IPS-18a (cell line): ENCODE results near the gene REXO5.
"Not testable (repeated sequence)": the region's sequence is repeated elsewhere in the genome, so short reads cannot be mapped to it uniquely, and the experiment has no call there.

Source experiments
- H3K27ac ChIP-seq: one replicate; pipeline ENCODE4 v1.5.1; 2013; ENCODE audit warnings: low read length
- H3K27me3 ChIP-seq: one replicate; pipeline ENCODE4 v1.6.1; 2013; ENCODE audit warnings: mild to moderate bottlenecking, low read length; ENCODE audit not compliant: control insufficient read depth, insufficient read depth
- H3K36me3 ChIP-seq: one replicate; pipeline ENCODE4 v1.6.1; 2013; ENCODE audit warnings: low read depth, low read length; ENCODE audit not compliant: control insufficient read depth
- H3K4me1 ChIP-seq: one replicate; pipeline ENCODE4 v1.6.1; 2013; ENCODE audit warnings: low read depth, low read length; ENCODE audit not compliant: control insufficient read depth
- H3K4me3 ChIP-seq: one replicate; pipeline ENCODE4 v1.5.1; 2013; ENCODE audit warnings: low read length
- H3K9ac ChIP-seq: one replicate; pipeline ENCODE4 v1.6.1; 2013; ENCODE audit warnings: mild to moderate bottlenecking, low read length, moderate library complexity
- H3K9me3 ChIP-seq: one replicate; pipeline ENCODE4 v1.6.1; 2013; ENCODE audit warnings: low read depth, low read length; ENCODE audit not compliant: control insufficient read depth

Gene REXO5

GRCh38 chr16:20806168-20807050 lies at the start of gene REXO5, which contains the start of gene ERI2:
Gene REXO5 (plus strand): TSS chr16:20806527. CDS start chr16:20806954, 427 bp downstream.
Gene ERI2 (minus strand): TSS chr16:20806472. CDS start chr16:20806430, 42 bp downstream.
- no peaks in the 10 kb centered on the region for H3K36me3 ChIP-seq
- no peaks in the 10 kb centered on the region for H3K4me1 ChIP-seq
- peak within 1 kb of the TSS; percentile 69 for H3K27ac ChIP-seq
- H3K9ac ChIP-seq: peak within 1 kb of the TSS; percentile 92
- H3K4me3 ChIP-seq: peak within 1 kb of the TSS; percentile 89
- H3K9me3 ChIP-seq: no peaks in the 10 kb centered on the region
- H3K27me3 ChIP-seq: no peaks in the 10 kb centered on the region

- H3K4me1 ChIP-seq: no peaks in the 10 kb centered on the region
- H3K9ac ChIP-seq: no peak overlapping the region
- H3K9me3 ChIP-seq: no peaks in the 10 kb centered on the region
- no peak overlapping the region for H3K4me3 ChIP-seq
- no peaks in the 10 kb centered on the region for H3K27me3 ChIP-seq
- H3K27ac ChIP-seq: no peak overlapping the region
- H3K36me3 ChIP-seq: no peaks in the 10 kb centered on the region
Measured at GRCh38 chr16:20760346-20760745, 46.0 kb upstream of the REXO5 start.

- Histone ChIP-seq H3K4me3 (no peak overlapping the region), H3K9ac (no peak overlapping the region)
Measured at GRCh38 chr16:20761175-20761574, 45.2 kb upstream of the REXO5 start.

GRCh38 chr16:20762404-20763123 lies 43.8 kb upstream of the REXO5 start:
- Histone ChIP-seq H3K4me3 (no peak overlapping the region), H3K9me3 (no peaks in the 10 kb centered on the region), H3K4me1 (no peaks in the 10 kb centered on the region), H3K27me3 (no peaks in the 10 kb centered on the region), H3K9ac (no peak overlapping the region), H3K27ac (no peak overlapping the region), H3K36me3 (no peaks in the 10 kb centered on the region)

More at GRCh38 chr16:20761175-20761574, 45.2 kb upstream of the REXO5 start:
- Histone ChIP-seq H3K9me3 (no peaks in the 10 kb centered on the region), H3K27me3 (no peaks in the 10 kb centered on the region), H3K36me3 (no peaks in the 10 kb centered on the region), H3K27ac (no peak overlapping the region), H3K4me1 (no peaks in the 10 kb centered on the region)

- Histone ChIP-seq H3K4me1 (no peaks in the 10 kb centered on the region), H3K27ac (no peak within 1 kb of the TSS), H3K9ac (no peak within 1 kb of the TSS)
Measured at GRCh38 chr16:20763461-20764232, 42.7 kb upstream of the REXO5 start, which contains the start of gene ACSM3. Gene ACSM3 (plus strand): TSS chr16:20764014. CDS start chr16:20770035, 6,021 bp downstream.

GRCh38 chr16:20764448-20764847 lies 41.9 kb upstream of the REXO5 start:
- not testable (repeated sequence) for H3K9ac ChIP-seq, H3K4me1 ChIP-seq, H3K27ac ChIP-seq, H3K36me3 ChIP-seq, H3K4me3 ChIP-seq, H3K27me3 ChIP-seq, H3K9me3 ChIP-seq

More at GRCh38 chr16:20763461-20764232, 42.7 kb upstream of the REXO5 start, which contains the start of gene ACSM3:
- Histone ChIP-seq H3K27me3 (no peaks in the 10 kb centered on the region), H3K4me3 (peak within 1 kb of the TSS; percentile 60), H3K9me3 (no peaks in the 10 kb centered on the region), H3K36me3 (no peaks in the 10 kb centered on the region)

- Histone ChIP-seq H3K9ac (no peak overlapping the region), H3K27ac (no peak overlapping the region), H3K36me3 (no peaks in the 10 kb centered on the region), H3K4me3 (no peak overlapping the region), H3K9me3 (no peaks in the 10 kb centered on the region), H3K4me1 (no peaks in the 10 kb centered on the region), H3K27me3 (no peaks in the 10 kb centered on the region)
Measured at GRCh38 chr16:20765732-20766131, 40.6 kb upstream of the REXO5 start.

GRCh38 chr16:20766294-20766693 lies 40.0 kb upstream of the REXO5 start:
- H3K4me1 ChIP-seq: no peaks in the 10 kb centered on the region

GRCh38 chr16:20767577-20767976 lies 38.8 kb upstream of the REXO5 start:
- no peaks in the 10 kb centered on the region for H3K27me3 ChIP-seq
- no peaks in the 10 kb centered on the region for H3K9me3 ChIP-seq
- no peak overlapping the region for H3K9ac ChIP-seq
- H3K4me1 ChIP-seq: no peaks in the 10 kb centered on the region
- H3K36me3 ChIP-seq: no peaks in the 10 kb centered on the region
- H3K27ac ChIP-seq: no peak overlapping the region
- no peak overlapping the region for H3K4me3 ChIP-seq

More at GRCh38 chr16:20766294-20766693, 40.0 kb upstream of the REXO5 start:
- Histone ChIP-seq H3K36me3 (no peaks in the 10 kb centered on the region), H3K9me3 (no peaks in the 10 kb centered on the region), H3K27ac (no peak overlapping the region), H3K4me3 (no peak overlapping the region), H3K27me3 (no peaks in the 10 kb centered on the region), H3K9ac (no peak overlapping the region)

GRCh38 chr16:20768121-20768520 lies 38.2 kb upstream of the REXO5 start:
- Histone ChIP-seq H3K36me3 (no peaks in the 10 kb centered on the region), H3K9ac (no peak overlapping the region), H3K4me1 (no peaks in the 10 kb centered on the region), H3K27me3 (no peaks in the 10 kb centered on the region), H3K27ac (no peak overlapping the region), H3K9me3 (no peaks in the 10 kb centered on the region), H3K4me3 (no peak overlapping the region)

- Histone ChIP-seq H3K4me1 (no peaks in the 10 kb centered on the region), H3K4me3 (no peak overlapping the region), H3K27ac (no peak overlapping the region), H3K9ac (no peak overlapping the region), H3K36me3 (no peaks in the 10 kb centered on the region), H3K9me3 (no peaks in the 10 kb centered on the region), H3K27me3 (no peaks in the 10 kb centered on the region)
Measured at GRCh38 chr16:20768818-20769217, 37.5 kb upstream of the REXO5 start.
